Tibial nerve (tissue), 4 donors: ENCODE results near the gene TMA7. TPM values are rescaled to one million over a fixed set of nuclear protein-coding genes. Genes with fewer than 3 reads are reported as not detected.

Experiments used
- DNase-seq, 2 donors: peaks; one replicate each; pipeline ENCODE4 v3.0.0-alpha.2; 2019; ENCODE audit warnings: low spot score in 2 of 2
- H3K27ac ChIP-seq, 4 donors: fragments of 200-600 bp; sonication (generic) in 3 of 4; one replicate each; pipeline ENCODE4 v1.5.1; 2017 to 2019; ENCODE audit warnings: mild to moderate bottlenecking in 1 of 4
- H3K27me3 ChIP-seq, 2 donors: fragments of 200-600 bp; sonication (generic) in 1 of 2; one replicate each; pipeline versions ENCODE4 v1.5.1 to v1.6.0; 2017 to 2019
- H3K36me3 ChIP-seq, 3 donors: fragments of 200-600 bp; sonication (generic); one replicate each; pipeline ENCODE4 v1.5.1; 2018 to 2019
- H3K4me1 ChIP-seq, 4 donors: fragments of 200-600 bp; sonication (generic) in 3 of 4; one replicate each; pipeline ENCODE4 v1.5.1; 2017 to 2019
- H3K4me3 ChIP-seq, 4 donors: fragments of 200-600 bp; sonication (generic) in 3 of 4; one replicate each; pipeline ENCODE4 v1.5.1; 2017 to 2019; ENCODE audit warnings: mild to moderate bottlenecking in 1 of 4, moderate library complexity in 1 of 4
- H3K9me3 ChIP-seq, 4 donors: fragments of 200-600 bp; sonication (generic) in 3 of 4; one replicate each; pipeline ENCODE4 v1.5.1; 2017 to 2019
- CTCF ChIP-seq, 5 experiments: fragments of 200-600 bp in 3 of 5; fragments of 450-650 bp in 2 of 5; sonication (generic) in 3 of 5; IDR thresholded peaks; one replicate each; pipeline ENCODE4 v1.5.1; 2016 to 2019; ENCODE audit warnings: antibody characterized with exemption in 5 of 5, mild to moderate bottlenecking in 3 of 5, moderate library complexity in 2 of 5
- EP300 ChIP-seq, 2 donors: sonication (generic); formaldehyde crosslinking; IDR thresholded peaks; one replicate each; pipeline ENCODE4 v1.6.1; 2017; ENCODE audit warnings: antibody characterized with exemption in 2 of 2, mild to moderate bottlenecking in 1 of 2
- POLR2A ChIP-seq, 2 donors: fragments of 450-650 bp; IDR thresholded peaks; one replicate each; pipeline ENCODE4 v1.6.1; 2017; ENCODE audit warnings: antibody characterized with exemption in 2 of 2, mild to moderate bottlenecking in 2 of 2, moderate library complexity in 2 of 2
- WGBS, 2 donors: methylation state at CpG; one replicate each; pipeline ENCODE4 v1.1.5; 2018; 5-methylcytosine and 5-hydroxymethylcytosine counted together
- total RNA-seq, 4 donors: library from RNA; depleted of rRNA; stranded (reverse); fragments of >200 nt; gene quantifications; one replicate each; pipeline ENCODE4 v1.1.0, GENCODE V29; 2016

The TMA7 gene
- total RNA-seq, 4 donors from 2014 or later = 212 to 380 (median 291) TPM

GRCh38 chr3:48486952-48487351 is 46.9 kb downstream of the TMA7 start:
- Histone ChIP-seq H3K4me1 (no peaks in the 10 kb centered on the region), H3K27me3 (no peaks in the 10 kb centered on the region), H3K9me3 (no peaks in the 10 kb centered on the region), H3K4me3 (no peak overlapping the region), H3K36me3 (peaks cover 0 to 9% (median 0%) of the 10 kb centered on the region in 3 donors), H3K27ac (no peak overlapping the region)
- no peak for DNase-seq
- 93 to 94% methylated on average over 5 of the region's 5 CpGs for WGBS, 2 donors
- TF ChIP-seq EP300 (IDR thresholded peaks at IDR 0.05) (no peak), CTCF (IDR thresholded peaks at IDR 0.05) (no peak), POLR2A (IDR thresholded peaks at IDR 0.05) (no peak)

DNA sequence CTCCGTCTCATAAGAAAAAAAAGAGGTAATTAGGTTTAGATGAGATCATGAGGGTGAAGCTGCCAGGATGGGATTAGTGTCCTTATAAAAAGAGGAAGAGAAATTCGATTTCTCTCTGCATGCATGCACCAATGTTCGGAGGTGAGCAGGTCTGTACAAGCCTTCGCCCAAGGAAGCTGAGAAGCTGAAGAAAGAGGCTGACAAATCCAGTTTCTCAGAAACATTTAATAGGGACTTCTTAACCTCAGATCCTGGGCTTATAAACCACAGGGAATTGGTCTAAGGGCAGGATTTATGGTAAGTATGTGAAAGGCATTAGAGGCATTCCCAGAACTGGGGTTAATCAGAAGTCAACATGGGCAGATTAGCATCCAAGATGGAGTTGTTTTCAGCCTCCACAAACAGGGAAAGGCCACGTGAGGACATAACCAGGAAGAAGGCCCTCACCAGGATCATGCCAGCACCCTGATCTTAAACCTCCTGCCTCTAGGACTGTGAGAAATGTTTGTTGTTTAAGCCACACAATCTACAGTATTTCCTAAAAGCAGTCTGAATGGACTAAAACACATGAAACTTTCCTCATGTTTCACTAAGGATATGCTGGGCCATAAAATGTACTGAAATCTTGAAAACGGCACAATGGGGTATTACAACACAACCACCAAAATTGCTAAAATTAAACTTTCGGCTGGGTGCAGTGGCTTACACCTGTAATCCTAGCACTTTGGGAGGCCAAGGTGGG is 52.6 kb downstream of the TMA7 start:
- no peak for TF ChIP-seq CTCF (IDR thresholded peaks at IDR 0.05)
- TF ChIP-seq POLR2A (IDR thresholded peaks at IDR 0.05) = no peak
- no peak for TF ChIP-seq EP300 (IDR thresholded peaks at IDR 0.05)
- no peaks in the 10 kb centered on the region for H3K4me1 ChIP-seq
- H3K27me3 ChIP-seq = no peaks in the 10 kb centered on the region
- H3K27ac ChIP-seq = no peak overlapping the region
- WGBS, 2 donors = 77 to 82% methylated on average over 7 of the region's 7 CpGs
- H3K36me3 ChIP-seq = peaks cover 0 to 61% (median 0%) of the 10 kb centered on the region in 3 donors
- H3K4me3 ChIP-seq = no peak overlapping the region
- no peak for DNase-seq
- no peaks in the 10 kb centered on the region for H3K9me3 ChIP-seq

GRCh38 chr3:48493203-48493501 is 53.1 kb downstream of the TMA7 start:
- peaks cover 0 to 66% (median 0%) of the 10 kb centered on the region in 3 donors for H3K36me3 ChIP-seq

More at GRCh38 chr3:48493203-48493501, 53.1 kb downstream of the TMA7 start:
- Histone ChIP-seq H3K9me3 (peaks cover 0 to under 1% (median 0%) of the 10 kb centered on the region in 4 donors), H3K27ac (no peak overlapping the region), H3K4me3 (no peak overlapping the region), H3K4me1 (no peaks in the 10 kb centered on the region), H3K27me3 (no peaks in the 10 kb centered on the region)
- TF ChIP-seq EP300 (IDR thresholded peaks at IDR 0.05) (no peak), CTCF (IDR thresholded peaks at IDR 0.05) (no peak), POLR2A (IDR thresholded peaks at IDR 0.05) (no peak)
- DNase-seq = no peak
- 83 to 89% methylated on average over 3 of the region's 3 CpGs for WGBS, 2 donors

Other genes with a start within 250 kb of the TMA7 start
- gene CAMP, start 216.8 kb upstream of the TMA7 start, total RNA-seq = under 1 TPM in 1 of 4 donors, not detected in 3; 0.63 TPM
- 10 to 100 TPM; 10.7 to 18.8 (median 15.7) TPM for gene ZNF589, start 199.2 kb upstream of the TMA7 start, total RNA-seq
- gene NME6, start 138.9 kb upstream of the TMA7 start, total RNA-seq = 10 to 100 TPM; 22.2 to 28.4 (median 27.4) TPM
- not detected for gene SPINK8, start 106.6 kb upstream of the TMA7 start, total RNA-seq
- gene FBXW12, start 68.0 kb upstream of the TMA7 start, total RNA-seq = not detected
- 100 to 1,000 TPM; 216 to 379 (median 339) TPM for gene PLXNB1, start 10.2 kb upstream of the TMA7 start, total RNA-seq
- gene CCDC51, start 138 bp upstream of the TMA7 start, total RNA-seq = 10 to 100 TPM; 23.4 to 33.3 (median 29.2) TPM
- gene ATRIP, start 6.5 kb downstream of the TMA7 start, total RNA-seq = 10 to 100 TPM in 2 of 4 donors, 1 to 10 TPM in 2; 7.5 to 10.5 (median 9.3) TPM
- 100 to 1,000 TPM in 2 of 4 donors, 10 to 100 TPM in 2; 78.4 to 145 (median 93.9) TPM for gene SHISA5, start 63.9 kb downstream of the TMA7 start, total RNA-seq
- gene PFKFB4, start 116.5 kb downstream of the TMA7 start, total RNA-seq = 1 to 10 TPM; 2.2 to 9.0 (median 7.6) TPM
- gene UCN2, start 123.5 kb downstream of the TMA7 start, total RNA-seq = 1 to 10 TPM in 1 of 4 donors, not detected in 3; 1.5 TPM
- gene COL7A1, start 155.1 kb downstream of the TMA7 start, total RNA-seq = 10 to 100 TPM in 3 of 4 donors, 1 to 10 TPM in 1; 3.1 to 15.7 (median 15.0) TPM
- 100 to 1,000 TPM; 143 to 196 (median 186) TPM for gene UQCRC1, start 169.4 kb downstream of the TMA7 start, total RNA-seq
- gene TMEM89, start 181.5 kb downstream of the TMA7 start, total RNA-seq = not detected
- 10 to 100 TPM; 13.8 to 26.4 (median 15.9) TPM for gene SLC26A6, start 195.2 kb downstream of the TMA7 start, total RNA-seq
- gene CELSR3, start 222.6 kb downstream of the TMA7 start, total RNA-seq = 10 to 100 TPM in 1 of 4 donors, 1 to 10 TPM in 2, under 1 TPM in 1; 0.87 to 13.5 (median 1.5) TPM
- 10 to 100 TPM; 32.4 to 88.5 (median 51.8) TPM for gene NCKIPSD, start 245.7 kb downstream of the TMA7 start, total RNA-seq